ENCODE data around the gene TRAF5. TPM values are rescaled to one million over a fixed set of nuclear protein-coding genes. Genes with fewer than 3 reads are reported as not detected.
"Not testable (repeated sequence)": the region's sequence is repeated elsewhere in the genome, so short reads cannot be mapped to it uniquely, and the experiment has no call there.

Gene TRAF5
- total RNA-seq, 1 donor from 2014 or later: 15.3 TPM

DNA sequence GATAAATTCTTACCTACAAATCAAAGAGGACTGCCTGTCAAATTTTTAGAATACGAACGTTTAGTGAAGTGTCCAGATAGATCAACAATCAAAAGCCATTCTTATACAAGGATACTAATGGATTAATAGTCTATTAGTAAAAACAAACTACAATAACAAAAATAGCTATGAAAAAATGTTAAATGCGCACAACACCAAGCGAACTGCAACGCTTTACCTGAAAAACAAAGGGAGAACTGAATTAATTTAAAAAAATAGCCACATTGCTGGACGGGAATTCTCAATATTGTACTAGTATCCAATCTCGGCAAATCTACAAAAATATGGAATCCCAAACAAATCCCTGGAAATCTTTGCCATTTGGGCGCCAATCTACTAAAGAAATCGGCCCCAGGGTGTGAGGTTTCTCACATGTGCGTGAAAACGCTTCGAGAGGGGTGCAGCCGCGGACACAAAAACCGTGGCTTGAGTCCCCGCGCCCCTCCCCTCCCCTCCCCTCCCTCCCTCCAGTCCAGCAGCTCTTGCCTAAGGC, 55.6 kb downstream of the TRAF5 start:
- no peak for DNase-seq

DNA sequence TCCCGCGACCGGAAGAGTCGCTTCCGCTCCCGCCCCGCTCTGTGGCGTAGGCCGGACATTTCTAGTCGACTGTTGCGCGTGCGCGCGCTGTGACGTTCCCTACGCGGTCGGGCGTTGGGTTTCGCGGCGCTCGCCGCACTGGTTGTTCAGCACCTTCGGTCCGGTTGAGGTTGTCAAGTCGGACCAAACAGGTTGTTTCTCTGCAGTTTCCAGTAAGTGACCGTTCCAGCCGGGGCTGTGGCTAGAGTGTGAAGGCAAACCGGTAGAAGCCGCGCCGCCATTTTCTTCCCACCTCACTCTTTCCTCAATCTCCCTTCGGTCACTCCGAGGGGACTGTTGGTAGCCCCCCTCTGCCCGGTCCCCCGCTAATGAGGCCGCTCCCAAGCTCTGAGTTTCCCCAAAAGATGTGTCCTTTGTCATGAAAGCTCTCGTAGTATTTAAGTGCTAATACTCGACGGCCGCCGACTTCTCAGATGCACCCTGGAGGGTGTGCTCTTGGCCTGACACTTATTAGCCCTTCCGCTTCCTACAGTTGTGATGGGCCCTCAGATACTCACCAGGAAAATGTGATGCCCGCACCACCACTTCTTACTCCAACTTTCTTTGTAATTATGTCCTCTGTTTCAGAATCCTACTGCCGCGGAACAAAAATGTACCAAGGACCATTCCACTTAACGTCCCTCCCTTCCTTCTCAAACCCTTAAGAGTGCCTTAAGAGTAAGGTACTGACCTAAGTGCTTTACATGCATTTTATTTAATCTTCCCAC, 56.3 kb downstream of the TRAF5 start:
- DNase-seq: peak; percentile 95

DNA sequence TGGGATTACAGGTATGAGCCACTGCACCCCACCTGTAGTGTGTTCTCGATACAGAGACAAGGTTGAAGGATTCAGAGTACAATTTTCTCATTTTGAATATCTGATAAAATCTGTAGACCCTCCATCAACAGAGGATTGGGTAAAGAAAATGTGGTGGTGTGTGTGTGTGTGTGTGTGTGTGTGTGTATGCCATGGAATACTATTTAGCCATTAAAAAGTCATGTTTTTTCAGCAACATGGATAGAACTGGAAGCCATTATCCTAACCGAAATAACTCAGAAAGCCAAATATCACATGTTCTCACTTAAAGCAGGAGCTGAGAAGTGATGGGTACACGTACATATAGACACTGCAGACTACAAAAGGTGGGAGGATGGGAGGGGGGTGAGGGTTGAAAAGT, 57.9 kb downstream of the TRAF5 start:
- no peak for DNase-seq

GRCh38 chr1:211386921-211387320, 60.3 kb downstream of the TRAF5 start:
- DNase-seq: no peak

DNA sequence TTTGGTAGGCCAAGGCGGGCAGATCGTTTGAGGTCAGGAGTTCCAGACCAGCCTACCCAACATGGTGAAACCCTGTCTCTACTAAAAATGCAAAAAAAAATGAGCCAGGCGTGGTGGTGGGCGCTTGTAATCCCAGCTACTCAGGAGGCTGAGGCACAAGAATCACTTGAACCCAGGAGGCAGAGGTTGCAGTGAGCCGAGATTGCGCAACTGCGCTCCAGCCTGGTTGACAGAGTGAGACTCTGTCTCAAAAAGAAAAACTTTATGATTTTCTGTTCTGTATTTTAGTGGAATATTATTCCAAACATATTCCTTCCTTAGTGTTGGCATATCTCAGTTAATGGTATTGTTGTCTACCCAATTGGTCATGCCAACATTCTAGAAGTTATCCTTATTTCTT, 64.2 kb downstream of the TRAF5 start:
- not testable (repeated sequence) for DNase-seq

DNA sequence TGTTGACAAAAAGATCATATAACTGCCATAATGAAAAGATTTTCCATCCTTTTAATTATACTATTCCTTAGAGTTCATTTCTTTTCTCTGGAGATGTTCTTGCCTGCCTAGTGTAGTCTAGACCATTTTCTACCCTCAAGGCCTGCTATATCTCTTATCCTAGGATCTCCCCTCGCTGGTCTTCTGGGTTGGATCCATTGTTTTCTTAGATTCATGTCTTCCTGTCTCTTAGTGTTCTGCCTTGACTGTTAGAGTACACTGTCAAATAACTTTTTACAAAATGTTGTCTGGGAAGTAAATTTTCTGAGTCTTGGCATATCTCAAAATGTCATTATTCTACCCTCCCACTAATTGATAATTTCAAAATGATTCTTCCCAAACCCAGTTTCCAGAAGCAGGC, 66.6 kb downstream of the TRAF5 start:
- no peak for DNase-seq

- DNase-seq: not testable (repeated sequence)
These were observed 71.8 kb downstream of the TRAF5 start for GRCh38 chr1:211398266-211398930.

GRCh38 chr1:211399851-211400393, 73.3 kb downstream of the TRAF5 start:
- not testable (repeated sequence) for DNase-seq

DNA sequence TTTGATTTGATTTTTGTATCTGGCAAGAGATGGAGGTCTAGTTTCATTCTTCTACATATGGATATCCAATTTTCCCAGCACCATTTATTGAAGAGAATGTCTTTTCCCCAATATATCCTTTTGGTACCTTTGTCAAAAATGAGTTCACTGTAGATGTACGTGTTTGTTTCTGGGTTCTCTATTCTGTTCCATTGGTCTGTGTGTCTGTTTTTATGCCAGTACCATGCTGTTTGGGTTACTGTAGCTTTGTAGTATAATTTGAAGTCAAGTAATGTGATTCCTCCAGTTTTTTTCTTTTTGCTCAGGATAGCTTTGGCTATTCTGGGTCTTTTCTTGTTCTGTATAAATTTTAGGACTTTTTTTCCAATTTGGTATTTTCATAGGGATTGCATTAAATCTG, 75.1 kb downstream of the TRAF5 start:
- DNase-seq: not testable (repeated sequence)

GRCh38 chr1:211406086-211406485, 79.5 kb downstream of the TRAF5 start:
- not testable (repeated sequence) for DNase-seq

GRCh38 chr1:211407749-211408148, 81.1 kb downstream of the TRAF5 start:
- DNase-seq: not testable (repeated sequence)

- DNase-seq: no peak
These were observed 85.0 kb downstream of the TRAF5 start for GRCh38 chr1:211411639-211412038.

- DNase-seq: no peak
These were observed 89.1 kb downstream of the TRAF5 start for GRCh38 chr1:211415700-211416099.

- peak; percentile 47 for DNase-seq
These were observed 89.6 kb downstream of the TRAF5 start for GRCh38 chr1:211416246-211416627.

DNA sequence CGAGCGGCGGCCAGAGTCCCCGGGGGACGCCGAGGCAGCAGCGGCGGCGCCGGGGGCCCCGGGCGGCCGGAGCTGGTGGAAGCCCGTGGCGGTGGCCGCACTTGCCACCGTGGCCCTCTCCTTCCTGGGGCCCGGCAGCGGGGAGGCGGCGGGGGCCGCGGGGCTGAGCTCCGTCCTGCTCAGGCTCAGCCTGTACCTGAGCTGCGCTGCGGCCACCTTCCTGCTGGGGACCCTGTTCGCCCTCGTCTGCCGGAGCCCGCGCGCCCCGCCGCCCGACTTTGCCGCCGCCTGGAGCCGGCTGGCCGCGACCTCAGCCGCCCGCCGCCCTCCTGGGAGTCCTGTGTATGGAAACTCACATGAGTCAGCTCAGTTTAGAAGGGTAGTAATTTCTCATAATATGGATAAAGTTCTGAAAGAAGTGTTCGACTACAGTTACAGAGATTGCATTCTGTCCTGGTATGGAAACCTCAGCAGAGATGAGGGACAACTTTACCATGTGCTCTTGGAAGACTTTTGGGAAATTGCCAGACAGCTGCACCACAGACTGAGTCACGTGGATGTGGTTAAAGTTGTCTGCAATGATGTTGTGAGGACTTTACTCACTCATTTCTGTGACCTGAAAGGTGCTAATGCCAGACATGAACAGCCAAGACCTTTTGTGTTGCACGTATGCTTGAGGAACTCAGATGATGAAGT, 90.1 kb downstream of the TRAF5 start:
- peak; percentile 55 for DNase-seq

DNA sequence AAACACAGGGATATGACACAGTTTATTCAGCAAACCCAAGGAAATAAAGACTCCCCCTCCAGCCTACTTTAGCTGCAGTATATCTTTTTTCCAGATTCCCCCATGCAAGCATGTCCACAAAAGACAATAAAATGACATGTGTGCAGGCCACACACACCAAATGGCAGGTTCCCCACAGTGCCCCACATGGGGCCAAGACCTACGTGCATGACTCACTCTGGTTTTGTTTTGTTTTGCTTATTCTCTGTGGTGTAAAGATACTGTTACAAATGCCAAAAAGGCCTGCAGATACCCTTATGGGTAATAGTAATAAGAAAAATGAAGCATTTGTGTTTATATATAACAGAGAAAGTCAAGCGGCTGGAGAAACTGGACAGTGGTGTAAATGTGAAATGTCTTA, 93.8 kb downstream of the TRAF5 start:
- DNase-seq: no peak

- DNase-seq: no peak
These were observed 94.3 kb downstream of the TRAF5 start for GRCh38 chr1:211420845-211421454.

GRCh38 chr1:211424018-211424417, 97.4 kb downstream of the TRAF5 start:
- no peak for DNase-seq
